ENCODE data around the gene ALOX15B. TPM values are rescaled to one million over a fixed set of nuclear protein-coding genes. Genes with fewer than 3 reads are reported as not detected.

The ALOX15B gene
- total and polyA plus RNA-seq, 2 of the 13 experiments (the other 11 are each of a cell fraction or from before 2014, with no cell fraction given): not detected

DNA sequence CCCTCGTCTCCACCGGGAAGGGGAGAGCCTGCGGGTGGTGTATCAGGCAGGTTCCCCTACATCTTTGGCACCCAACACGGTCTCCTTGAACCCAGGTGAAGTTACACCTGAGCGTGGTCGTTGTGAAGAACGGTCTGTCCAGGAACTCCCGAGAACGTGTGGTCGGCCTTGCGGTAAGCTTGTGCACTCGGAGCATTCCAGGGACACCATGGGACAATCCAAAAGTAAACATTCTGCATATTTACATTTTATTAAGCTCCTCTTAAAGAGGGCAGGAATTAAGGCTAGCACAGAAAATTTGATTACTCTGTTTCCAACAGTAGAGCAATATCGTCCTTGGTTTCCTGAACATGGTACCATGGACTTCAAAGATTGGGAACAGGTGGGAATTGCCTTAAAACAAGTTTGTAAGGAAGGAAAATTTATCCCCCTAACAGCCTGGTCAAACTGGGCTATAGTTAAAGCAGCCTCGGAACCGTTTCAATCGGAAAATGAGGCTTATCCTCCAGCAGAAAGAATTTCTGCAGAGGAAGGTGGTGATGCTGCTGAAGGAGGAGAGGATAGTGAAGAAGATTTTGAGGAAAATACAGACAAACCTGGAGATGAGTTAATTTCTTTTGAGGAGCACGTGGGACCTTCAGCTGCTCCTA lies 18.2 kb downstream of the ALOX15B start (continued):
- TF ChIP-seq REPIN1 (CRISPR knock-in tag; IDR thresholded peaks at IDR 0.05; ENCODE audit: borderline replicate concordance, low read depth): no peak; the same call in 1 of the 2 replicates
- TF ChIP-seq ZNF546 (CRISPR knock-in tag; conservative IDR thresholded peaks at IDR 0.05): 0 out of 2 replicates have a peak, but pooled peaks have one; percentile 32
- TF ChIP-seq HOXD1 (CRISPR knock-in tag; IDR thresholded peaks at IDR 0.05): no peak
- TF ChIP-seq, protein P1, sequence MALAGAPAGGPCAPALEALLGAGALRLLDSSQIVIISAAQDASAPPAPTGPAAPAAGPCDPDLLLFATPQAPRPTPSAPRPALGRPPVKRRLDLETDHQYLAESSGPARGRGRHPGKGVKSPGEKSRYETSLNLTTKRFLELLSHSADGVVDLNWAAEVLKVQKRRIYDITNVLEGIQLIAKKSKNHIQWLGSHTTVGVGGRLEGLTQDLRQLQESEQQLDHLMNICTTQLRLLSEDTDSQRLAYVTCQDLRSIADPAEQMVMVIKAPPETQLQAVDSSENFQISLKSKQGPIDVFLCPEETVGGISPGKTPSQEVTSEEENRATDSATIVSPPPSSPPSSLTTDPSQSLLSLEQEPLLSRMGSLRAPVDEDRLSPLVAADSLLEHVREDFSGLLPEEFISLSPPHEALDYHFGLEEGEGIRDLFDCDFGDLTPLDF (CRISPR knock-in tag; IDR thresholded peaks at IDR 0.05): no peak
- peak; percentile 84; the same call in 1 of the 2 replicates for TF ChIP-seq ZSCAN29 (CRISPR knock-in tag; conservative IDR thresholded peaks at IDR 0.05)
- TF ChIP-seq ZFP62 (CRISPR knock-in tag; IDR thresholded peaks at IDR 0.05): no peak
- TF ChIP-seq ZNF510 (CRISPR knock-in tag; IDR thresholded peaks at IDR 0.05; ENCODE audit: low read depth): peak; percentile 28; the same call in 1 of the 2 replicates
- TF ChIP-seq HNRNPH1 (optimal IDR thresholded peaks at IDR 0.05; ENCODE audit: low read depth, low read length): no peak
- TF ChIP-seq ZNF777 (CRISPR knock-in tag; IDR thresholded peaks at IDR 0.05): no peak
- TF ChIP-seq KDM4B (CRISPR knock-in tag; IDR thresholded peaks at IDR 0.05): no peak
- TF ChIP-seq ZNF264 (CRISPR knock-in tag; IDR thresholded peaks at IDR 0.05): no peak
- no peak for TF ChIP-seq ZNF281 (CRISPR knock-in tag; IDR thresholded peaks at IDR 0.05; ENCODE audit: borderline replicate concordance)
- no peak for TF ChIP-seq RERE (CRISPR knock-in tag; IDR thresholded peaks at IDR 0.05; ENCODE audit: low read depth)
- TF ChIP-seq ZNF20 (CRISPR knock-in tag; IDR thresholded peaks at IDR 0.05): 0 out of 2 replicates have a peak, but pooled peaks have one; percentile 21
- no peak for TF ChIP-seq ZBTB8A (CRISPR knock-in tag; IDR thresholded peaks at IDR 0.05; ENCODE audit: borderline replicate concordance, low read depth)
- TF ChIP-seq, protein P2, sequence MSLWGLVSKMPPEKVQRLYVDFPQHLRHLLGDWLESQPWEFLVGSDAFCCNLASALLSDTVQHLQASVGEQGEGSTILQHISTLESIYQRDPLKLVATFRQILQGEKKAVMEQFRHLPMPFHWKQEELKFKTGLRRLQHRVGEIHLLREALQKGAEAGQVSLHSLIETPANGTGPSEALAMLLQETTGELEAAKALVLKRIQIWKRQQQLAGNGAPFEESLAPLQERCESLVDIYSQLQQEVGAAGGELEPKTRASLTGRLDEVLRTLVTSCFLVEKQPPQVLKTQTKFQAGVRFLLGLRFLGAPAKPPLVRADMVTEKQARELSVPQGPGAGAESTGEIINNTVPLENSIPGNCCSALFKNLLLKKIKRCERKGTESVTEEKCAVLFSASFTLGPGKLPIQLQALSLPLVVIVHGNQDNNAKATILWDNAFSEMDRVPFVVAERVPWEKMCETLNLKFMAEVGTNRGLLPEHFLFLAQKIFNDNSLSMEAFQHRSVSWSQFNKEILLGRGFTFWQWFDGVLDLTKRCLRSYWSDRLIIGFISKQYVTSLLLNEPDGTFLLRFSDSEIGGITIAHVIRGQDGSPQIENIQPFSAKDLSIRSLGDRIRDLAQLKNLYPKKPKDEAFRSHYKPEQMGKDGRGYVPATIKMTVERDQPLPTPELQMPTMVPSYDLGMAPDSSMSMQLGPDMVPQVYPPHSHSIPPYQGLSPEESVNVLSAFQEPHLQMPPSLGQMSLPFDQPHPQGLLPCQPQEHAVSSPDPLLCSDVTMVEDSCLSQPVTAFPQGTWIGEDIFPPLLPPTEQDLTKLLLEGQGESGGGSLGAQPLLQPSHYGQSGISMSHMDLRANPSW (CRISPR knock-in tag; IDR thresholded peaks at IDR 0.05; ENCODE audit: borderline replicate concordance): no peak
- no peak for TF ChIP-seq HMG20B (CRISPR knock-in tag; conservative IDR thresholded peaks at IDR 0.05)
